Prostate gland (tissue), 2 donors: ENCODE measurements around the gene GNL2.

Experiments
- POLR2A ChIP-seq: fragments of 450-650 bp; IDR thresholded peaks from one replicate; pipeline ENCODE4 v1.6.1; 2016; ENCODE audit warnings: antibody characterized with exemption, mild to moderate bottlenecking
- POLR2AphosphoS5 ChIP-seq: sonication (generic); formaldehyde crosslinking; IDR thresholded peaks from one replicate; pipeline ENCODE4 v1.6.1; 2017; ENCODE audit warnings: antibody characterized with exemption
- TF ChIP-seq, protein P1 (sequence below), 4 experiments: fragments of 200-600 bp in 2 of 4; fragments of 450-650 bp in 2 of 4; sonication (generic) in 2 of 4; IDR thresholded peaks; 1 replicate in 3 of 4; 2 replicates in 1 of 4; pipeline ENCODE4 v1.5.1; 2016 to 2019; ENCODE audit warnings: antibody characterized with exemption in 4 of 4, mild to moderate bottlenecking in 2 of 4, moderate library complexity in 2 of 4

DNA sequence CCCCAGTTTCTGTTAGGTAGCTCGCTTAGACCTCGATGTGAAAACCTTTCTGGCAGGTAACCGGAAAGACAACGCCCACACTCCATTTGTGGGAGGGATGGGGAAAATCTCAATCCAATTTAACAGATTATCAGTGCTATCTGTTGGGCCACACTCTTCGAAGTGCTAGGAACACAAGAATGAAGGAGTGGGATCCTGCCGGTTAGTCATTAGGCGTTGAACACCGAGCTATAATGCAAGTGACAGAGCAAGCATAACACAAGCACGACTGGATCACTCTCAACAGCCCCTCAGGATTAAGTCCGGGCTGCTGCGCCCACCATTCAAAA lies 42.2 kb downstream of the GNL2 start:
- TF ChIP-seq, protein P1, sequence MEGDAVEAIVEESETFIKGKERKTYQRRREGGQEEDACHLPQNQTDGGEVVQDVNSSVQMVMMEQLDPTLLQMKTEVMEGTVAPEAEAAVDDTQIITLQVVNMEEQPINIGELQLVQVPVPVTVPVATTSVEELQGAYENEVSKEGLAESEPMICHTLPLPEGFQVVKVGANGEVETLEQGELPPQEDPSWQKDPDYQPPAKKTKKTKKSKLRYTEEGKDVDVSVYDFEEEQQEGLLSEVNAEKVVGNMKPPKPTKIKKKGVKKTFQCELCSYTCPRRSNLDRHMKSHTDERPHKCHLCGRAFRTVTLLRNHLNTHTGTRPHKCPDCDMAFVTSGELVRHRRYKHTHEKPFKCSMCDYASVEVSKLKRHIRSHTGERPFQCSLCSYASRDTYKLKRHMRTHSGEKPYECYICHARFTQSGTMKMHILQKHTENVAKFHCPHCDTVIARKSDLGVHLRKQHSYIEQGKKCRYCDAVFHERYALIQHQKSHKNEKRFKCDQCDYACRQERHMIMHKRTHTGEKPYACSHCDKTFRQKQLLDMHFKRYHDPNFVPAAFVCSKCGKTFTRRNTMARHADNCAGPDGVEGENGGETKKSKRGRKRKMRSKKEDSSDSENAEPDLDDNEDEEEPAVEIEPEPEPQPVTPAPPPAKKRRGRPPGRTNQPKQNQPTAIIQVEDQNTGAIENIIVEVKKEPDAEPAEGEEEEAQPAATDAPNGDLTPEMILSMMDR (IDR thresholded peaks at IDR 0.05) = no peak
- no peak for TF ChIP-seq POLR2A
- no peak for TF ChIP-seq POLR2AphosphoS5
